Measurements from ENCODE around the gene PDLIM1. TPM values are rescaled to one million over a fixed set of nuclear protein-coding genes. Genes with fewer than 3 reads are reported as not detected.

The PDLIM1 gene
- total and polyA plus RNA-seq, 9 of the 15 experiments (the other 6 are each of a cell fraction or from before 2014, with no cell fraction given), result 19.8 to 164 (median 39.1) TPM

- in situ Hi-C loops (cut with MboI), result no loop called here
- no peak overlapping the region for H2AFZ ChIP-seq (ENCODE audit: low read depth, low read length)
- no peak overlapping the region for H3K4me3 ChIP-seq
- H3K79me2 ChIP-seq (ENCODE audit: control insufficient read depth, insufficient read depth, low read length), result peaks cover 94% of the 10 kb centered on the region
- no peak for DNase-seq (ENCODE audit: extremely low read depth in 1 of 4, low spot score in 3 of 4)
- no peaks in the 10 kb centered on the region for H3K27me3 ChIP-seq (ENCODE audit: control insufficient read depth in 2 of 2, insufficient read depth in 2 of 2, low read length in 2 of 2)
- intact Hi-C loops (cut with micrococcal nuclease), result no loop called here
- no TSS peak for BruUV-seq (replicated peaks)
- POLR2A ChIA-PET, result interaction anchor here (0.7 to 1.4 kb wide), 2 partner anchors 9 to 17 kb away, joined by 3 read pairs; no protein-coding TSS in a partner anchor
- no peaks in the 10 kb centered on the region; the same call in 1 of the 2 replicates for H3K9me3 ChIP-seq (replicated peaks; ENCODE audit: control insufficient read depth, insufficient read depth, low read depth, low read length)
- no peak for FAIRE-seq
- H3K27ac ChIP-seq (ENCODE audit: extremely low read depth, low read depth, low read length), result no peak overlapping the region
- H3K4me1 ChIP-seq (replicated peaks in 1 of 2; ENCODE audit: control insufficient read depth in 2 of 2, insufficient read depth in 2 of 2, low read length in 2 of 2), result peaks cover 18 to 36% of the 10 kb centered on the region in 2 experiments
- CTCF ChIA-PET (ENCODE audit: low intra/inter-chr PET ratio), result no interaction called here
- 22% methylated on average over 3 of the region's 3 CpGs for WGBS (ENCODE audit: insufficient coverage, low coverage, missing lambda C conversion rate)
- peaks cover 4% of the 10 kb centered on the region for H3K9me1 ChIP-seq (ENCODE audit: control insufficient read depth, insufficient read depth, low read length)
- TF ChIP-seq NCOR1 (IDR thresholded peaks at IDR 0.05) (no peak), MTF1 (CRISPR knock-in tag; IDR thresholded peaks at IDR 0.05; ENCODE audit: borderline replicate concordance) (no peak), NCOA4 (IDR thresholded peaks at IDR 0.05; ENCODE audit: partially characterized antibody) (no peak), CHCHD3 (CRISPR knock-in tag; IDR thresholded peaks at IDR 0.05) (no peak), FUS (optimal IDR thresholded peaks at IDR 0.05; ENCODE audit: low read depth, low read length) (no peak), ELF2 (CRISPR knock-in tag; IDR thresholded peaks at IDR 0.05) (no peak)
- no peak overlapping the region for H3K4me2 ChIP-seq (ENCODE audit: insufficient read depth, low read length)
- no peak for ATAC-seq
- H3K9ac ChIP-seq (ENCODE audit: insufficient read depth in 1 of 2, low read depth in 2 of 2, low read length in 2 of 2), result no peak overlapping the region
- H3K36me3 ChIP-seq (ENCODE audit: control insufficient read depth, insufficient read depth, low read length), result no peaks in the 10 kb centered on the region
- H4K20me1 ChIP-seq (replicated peaks; ENCODE audit: control insufficient read depth, insufficient read depth, low read length), result peaks cover 15% of the 10 kb centered on the region
These were observed 13.2 kb downstream of the PDLIM1 start for GRCh38 chr10:95277614-95278013.

- BruUV-seq (replicated peaks), result no TSS peak
- no peak overlapping the region; a peak in 1 of 4 replicates for H3K9ac ChIP-seq (ENCODE audit: insufficient read depth in 1 of 2, low read depth in 2 of 2, low read length in 2 of 2)
- in situ Hi-C loops (cut with MboI), result no loop called here
- no peaks in the 10 kb centered on the region for H3K36me3 ChIP-seq (ENCODE audit: control insufficient read depth, insufficient read depth, low read length)
- peaks cover 92% of the 10 kb centered on the region for H3K79me2 ChIP-seq (ENCODE audit: control insufficient read depth, insufficient read depth, low read length)
- peaks cover 18 to 36% of the 10 kb centered on the region in 2 experiments for H3K4me1 ChIP-seq (replicated peaks in 1 of 2; ENCODE audit: control insufficient read depth in 2 of 2, insufficient read depth in 2 of 2, low read length in 2 of 2)
- H3K27ac ChIP-seq (ENCODE audit: extremely low read depth, low read depth, low read length), result no peak overlapping the region
- DNase-seq (ENCODE audit: extremely low read depth in 1 of 4, low spot score in 3 of 4) (no peak), FAIRE-seq (no peak), ATAC-seq (no peak)
- no peak overlapping the region for H3K4me2 ChIP-seq (ENCODE audit: insufficient read depth, low read length)
- H3K4me3 ChIP-seq, result no peak overlapping the region
- H3K9me1 ChIP-seq (ENCODE audit: control insufficient read depth, insufficient read depth, low read length), result peaks cover 4% of the 10 kb centered on the region
- H4K20me1 ChIP-seq (replicated peaks; ENCODE audit: control insufficient read depth, insufficient read depth, low read length), result peaks cover 15% of the 10 kb centered on the region
- CTCF ChIA-PET (ENCODE audit: low intra/inter-chr PET ratio), result no interaction called here
- intact Hi-C loops (cut with micrococcal nuclease), result no loop called here
- POLR2A ChIA-PET, result interaction anchor here (0.6 to 1.0 kb wide), 2 partner anchors 11 to 1149 kb away, joined by 3 read pairs; no protein-coding TSS in a partner anchor
- no peaks in the 10 kb centered on the region for H3K27me3 ChIP-seq (ENCODE audit: control insufficient read depth in 2 of 2, insufficient read depth in 2 of 2, low read length in 2 of 2)
- H3K9me3 ChIP-seq (replicated peaks; ENCODE audit: control insufficient read depth, insufficient read depth, low read depth, low read length), result no peaks in the 10 kb centered on the region; the same call in 1 of the 2 replicates
- H2AFZ ChIP-seq (ENCODE audit: low read depth, low read length), result no peak overlapping the region
- 47% methylated on average over 1 of the region's 1 CpG for WGBS (ENCODE audit: insufficient coverage, low coverage, missing lambda C conversion rate)
- TF ChIP-seq PBX2 (CRISPR knock-in tag; IDR thresholded peaks at IDR 0.05; ENCODE audit: low read depth), result no peak
- TF ChIP-seq PBX2 (tag; conservative IDR thresholded peaks at IDR 0.05; ENCODE audit: low read depth), result no peak
- no peak for TF ChIP-seq SNRNP70 (optimal IDR thresholded peaks at IDR 0.05; ENCODE audit: low read depth, low read length)
- no peak for TF ChIP-seq SMARCC2 (IDR thresholded peaks at IDR 0.05; ENCODE audit: low read depth)
These were observed 13.6 kb downstream of the PDLIM1 start for GRCh38 chr10:95277201-95277570.

Data from K562 (cell line).